OCI-LY1 (cell line): ENCODE data around the gene DOCK10.
"Not testable (repeated sequence)": the region's sequence is repeated elsewhere in the genome, so short reads cannot be mapped to it uniquely, and the experiment has no call there.

ENCODE experiments used
- H2AFZ ChIP-seq: fragments of 200-600 bp; sonication (generic), shearing (Covaris generic); 2 replicates; pipeline ENCODE4 v1.6.0; 2014; ENCODE audit warnings: antibody characterized with exemption, mild to moderate bottlenecking, low read length
- H3F3A ChIP-seq: fragments of 200-600 bp; sonication (generic), shearing (Covaris generic); 2 replicates; pipeline ENCODE4 v1.6.0; 2014; ENCODE audit warnings: mild to moderate bottlenecking, antibody characterized with exemption, low read length, moderate library complexity; ENCODE audit not compliant: insufficient read depth
- H3K27ac ChIP-seq: fragments of 200-600 bp; sonication (generic); 2 replicates; pipeline ENCODE4 v1.5.1; 2014; ENCODE audit warnings: low read length, mixed run types, mild to moderate bottlenecking, low read depth; ENCODE audit not compliant: poor library complexity, severe bottlenecking
- H3K27me3 ChIP-seq: fragments of 200-600 bp; sonication (generic); 2 replicates; pipeline ENCODE4 v1.6.0; 2014; ENCODE audit warnings: antibody characterized with exemption, mild to moderate bottlenecking, low read length, moderate library complexity; ENCODE audit not compliant: insufficient read depth
- H3K36me3 ChIP-seq: fragments of 200-600 bp; sonication (generic); 2 replicates; pipeline ENCODE4 v1.6.1; 2014; ENCODE audit warnings: mild to moderate bottlenecking, antibody characterized with exemption, low read length, moderate library complexity, mixed read lengths; ENCODE audit not compliant: insufficient read depth
- H3K4me1 ChIP-seq: fragments of 200-600 bp; sonication (generic); 2 replicates; pipeline ENCODE4 v1.5.1; 2014; ENCODE audit warnings: mild to moderate bottlenecking, low read length, moderate library complexity; ENCODE audit not compliant: insufficient read depth, severe bottlenecking
- H3K4me2 ChIP-seq: fragments of 200-600 bp; sonication (generic), shearing (Covaris generic); 2 replicates; pipeline ENCODE4 v1.6.1; 2014; ENCODE audit warnings: low read length
- H3K4me3 ChIP-seq: fragments of 200-600 bp; sonication (generic); 2 replicates; pipeline ENCODE4 v1.5.1; 2014; ENCODE audit warnings: low read length, low read depth, mild to moderate bottlenecking, mixed read lengths; ENCODE audit not compliant: poor library complexity, severe bottlenecking
- H3K79me2 ChIP-seq: fragments of 200-600 bp; shearing (Covaris generic); 2 replicates; pipeline ENCODE4 v1.6.1; 2016; ENCODE audit warnings: mixed run types, low read length, mixed read lengths; ENCODE audit not compliant: insufficient read depth
- H3K9ac ChIP-seq: fragments of 200-600 bp; sonication (generic), shearing (Covaris generic); 2 replicates; pipeline ENCODE4 v1.6.1; 2014; ENCODE audit warnings: mild to moderate bottlenecking, low read length, mixed read lengths
- H3K9me2 ChIP-seq: fragments of 200-600 bp; sonication (generic), shearing (Covaris generic); 2 replicates; pipeline ENCODE4 v1.6.1; 2014; ENCODE audit warnings: low read depth, mild to moderate bottlenecking, low read length, mixed read lengths
- H3K9me3 ChIP-seq: fragments of 200-600 bp; shearing (Covaris generic); 2 replicates; pipeline ENCODE4 v1.6.1; 2014; ENCODE audit warnings: low read length, mixed read lengths
- H4K20me1 ChIP-seq: fragments of 200-600 bp; sonication (generic), shearing (Covaris generic); 2 replicates; pipeline ENCODE4 v1.6.0; 2016; ENCODE audit warnings: mild to moderate bottlenecking, low read length; ENCODE audit not compliant: insufficient read depth
- CTCF ChIP-seq: fragments of 200-600 bp; sonication (generic), shearing (Covaris generic); IDR thresholded peaks from 2 replicates; pipeline ENCODE4 v1.5.1; 2017; ENCODE audit warnings: mild to moderate bottlenecking, antibody characterized with exemption, low read length, moderate library complexity, mixed read lengths
- EZH2 ChIP-seq: fragments of 200-600 bp; sonication (generic), shearing (Covaris generic); IDR thresholded peaks from 2 replicates; pipeline ENCODE4 v1.8.0; 2017; ENCODE audit warnings: borderline replicate concordance, mixed run types, mild to moderate bottlenecking, antibody characterized with exemption, low read length, moderate library complexity, mixed read lengths

Gene DOCK10

GRCh38 chr2:224919472-224920110, 122.7 kb downstream of the DOCK10 start:
- no peak overlapping the region for H3K27ac ChIP-seq
- H3K9ac ChIP-seq = no peak overlapping the region
- H3K36me3 ChIP-seq = 0 out of 2 replicates have a peak, but pooled peaks cover 7% of the 10 kb centered on the region
- no peaks in the 10 kb centered on the region for H3F3A ChIP-seq
- no peaks in the 10 kb centered on the region for H3K9me3 ChIP-seq
- H3K4me3 ChIP-seq = no peak overlapping the region
- no peaks in the 10 kb centered on the region for H4K20me1 ChIP-seq
- H3K27me3 ChIP-seq = no peaks in the 10 kb centered on the region
- peaks cover 17% of the 10 kb centered on the region for H3K4me1 ChIP-seq
- H2AFZ ChIP-seq = no peak overlapping the region
- no peak overlapping the region for H3K4me2 ChIP-seq
- no peaks in the 10 kb centered on the region for H3K9me2 ChIP-seq
- no peaks in the 10 kb centered on the region for H3K79me2 ChIP-seq
- no peak for TF ChIP-seq EZH2
- no peak for TF ChIP-seq CTCF

- 0 out of 2 replicates have a peak, but pooled peaks cover 7% of the 10 kb centered on the region for H3K36me3 ChIP-seq
- no peaks in the 10 kb centered on the region for H3K9me3 ChIP-seq
- peaks cover 17% of the 10 kb centered on the region for H3K4me1 ChIP-seq
- TF ChIP-seq EZH2 (no peak), CTCF (no peak)
- no peak overlapping the region for H3K4me2 ChIP-seq
- H4K20me1 ChIP-seq = no peaks in the 10 kb centered on the region
- no peaks in the 10 kb centered on the region for H3K27me3 ChIP-seq
- H2AFZ ChIP-seq = no peak overlapping the region
- H3K9me2 ChIP-seq = no peaks in the 10 kb centered on the region
- no peak overlapping the region for H3K27ac ChIP-seq
- no peaks in the 10 kb centered on the region for H3F3A ChIP-seq
- no peaks in the 10 kb centered on the region for H3K79me2 ChIP-seq
- H3K4me3 ChIP-seq = no peak overlapping the region
- H3K9ac ChIP-seq = no peak overlapping the region
Observed at GRCh38 chr2:224918626-224919471, 123.4 kb downstream of the DOCK10 start.

GRCh38 chr2:224917246-224917645, 125.0 kb downstream of the DOCK10 start:
- not testable (repeated sequence) for H3K4me2 ChIP-seq, H3K27me3 ChIP-seq, H3K9me3 ChIP-seq, H3K27ac ChIP-seq, H3K36me3 ChIP-seq, H3K9ac ChIP-seq, H3F3A ChIP-seq, H4K20me1 ChIP-seq, H3K9me2 ChIP-seq, H2AFZ ChIP-seq, H3K79me2 ChIP-seq, H3K4me3 ChIP-seq
- peaks cover 12% of the 10 kb centered on the region for H3K4me1 ChIP-seq
